NCI-H774 (cell line): ENCODE data around the gene ZNF831.

ENCODE experiments used
- DNase-seq: peaks from one replicate; lab custom pipeline; 2025; lab: John Stamatoyannopoulos, UW

ZNF831 gene

GRCh38 chr20:59214606-59215547 is 51.3 kb downstream of the ZNF831 start:
- no peak for DNase-seq

GRCh38 chr20:59217173-59217572 is 53.6 kb downstream of the ZNF831 start:
- DNase-seq: no peak

- DNase-seq: no peak
Measured at GRCh38 chr20:59217794-59218280, 54.2 kb downstream of the ZNF831 start.

GRCh38 chr20:59219211-59219610 is 55.6 kb downstream of the ZNF831 start:
- no peak for DNase-seq

GRCh38 chr20:59220161-59220560 is 56.5 kb downstream of the ZNF831 start:
- no peak for DNase-seq

GRCh38 chr20:59221049-59221706 is 57.6 kb downstream of the ZNF831 start:
- no peak for DNase-seq

- DNase-seq: no peak
Measured at GRCh38 chr20:59221707-59222252, 58.2 kb downstream of the ZNF831 start.

- DNase-seq: peak; percentile 42
Measured at GRCh38 chr20:59222253-59223181, 58.9 kb downstream of the ZNF831 start.

GRCh38 chr20:59223182-59223601 is 59.6 kb downstream of the ZNF831 start:
- no peak for DNase-seq

GRCh38 chr20:59223750-59224149 is 60.1 kb downstream of the ZNF831 start:
- no peak for DNase-seq

GRCh38 chr20:59224236-59224635 is 60.6 kb downstream of the ZNF831 start:
- DNase-seq: no peak

- no peak for DNase-seq
Measured at GRCh38 chr20:59230385-59230784, 66.8 kb downstream of the ZNF831 start.

- no peak for DNase-seq
Measured at GRCh38 chr20:59231124-59231804, 67.6 kb downstream of the ZNF831 start.

GRCh38 chr20:59232618-59233017 is 69.0 kb downstream of the ZNF831 start:
- no peak for DNase-seq

- DNase-seq: no peak
Measured at GRCh38 chr20:59235226-59235625, 71.6 kb downstream of the ZNF831 start.

- no peak for DNase-seq
Measured at GRCh38 chr20:59240006-59240405, 76.4 kb downstream of the ZNF831 start.

- no peak for DNase-seq
Measured at GRCh38 chr20:59242714-59243626, 79.3 kb downstream of the ZNF831 start.

GRCh38 chr20:59246691-59247400 is 83.2 kb downstream of the ZNF831 start:
- no peak for DNase-seq
